GM12878 (cell line): ENCODE data around the gene ERLEC1. TPM values are rescaled to one million over a fixed set of nuclear protein-coding genes. Genes with fewer than 3 reads are reported as not detected.

Experiments used
- ATAC-seq: fragments of 200-7000 bp; cut with Tn5 transposase; 3 replicates; pipeline ENCODE4 v1.9.1; 2020; ENCODE audit warnings: mild to moderate bottlenecking, moderate library complexity
- BruUV-seq: library from RNA; stranded (reverse); fragments of 400-500 nt; replicated peaks from 2 replicates; lab custom pipeline; 2021; lab: Mats Ljungman, UMichigan
- CTCF ChIA-PET: fragments of 300-600 bp; sonication (Branson Sonifier 250); formaldehyde crosslinking; extraction: SDS; loops from one replicate; lab custom pipeline; 2021; ENCODE audit warnings: inconsistent platforms; lab: Yijun Ruan, JAX
- POLR2A ChIA-PET: fragments of 350-600 bp; formaldehyde crosslinking; extraction: SDS; loops from one replicate; lab custom pipeline; 2021; ENCODE audit warnings: inconsistent platforms; lab: Charles Lee
- RAD21 ChIA-PET: fragments of 300-600 bp; sonication (Branson Sonifier 250); formaldehyde crosslinking; loops from one replicate; lab custom pipeline; 2023; ENCODE audit warnings: antibody characterized with exemption; ENCODE audit not compliant: unreplicated experiment; lab: Charles Lee
- SMC1A ChIA-PET: fragments of 300-600 bp; sonication (Branson Sonifier 250); formaldehyde crosslinking; loops from one replicate; lab custom pipeline; 2023; ENCODE audit not compliant: unreplicated experiment, uncharacterized antibody; lab: Charles Lee
- DNase-seq: peaks from one replicate; pipeline ENCODE4 v3.0.0-alpha.2; 2011; ENCODE audit warnings: low read depth, low spot score
- FAIRE-seq: peaks from 3 replicates; lab custom pipeline; 2011; peaks lifted over from hg19 to GRCh38; lab: Jason Lieb, UNC
- H2AFZ ChIP-seq: 2 replicates; pipeline ENCODE4 v1.6.0; 2011; ENCODE audit warnings: low read depth, low read length, control low read depth; ENCODE audit not compliant: control insufficient read depth
- H3K27ac ChIP-seq: 2 replicates; pipeline ENCODE4 v1.5.1; 2011; ENCODE audit warnings: control low read depth; ENCODE audit not compliant: control insufficient read depth, insufficient read depth
- H3K27me3 ChIP-seq, 2 experiments: replicated peaks in 1 of 2; 2 replicates each; pipeline versions ENCODE4 v1.6.0 to v1.6.1; 2011; ENCODE audit warnings: low read length in 1 of 2; ENCODE audit not compliant: control insufficient read depth in 2 of 2, insufficient read depth in 2 of 2
- H3K36me3 ChIP-seq, 2 experiments: 2 replicates each; pipeline ENCODE4 v1.5.1; 2011; ENCODE audit warnings: low read length in 1 of 2; ENCODE audit not compliant: control insufficient read depth in 2 of 2, insufficient read depth in 2 of 2
- H3K4me1 ChIP-seq: 2 replicates; pipeline ENCODE4 v1.6.1; 2011; ENCODE audit warnings: mild to moderate bottlenecking, low read length, moderate library complexity, mixed read lengths; ENCODE audit not compliant: control insufficient read depth, insufficient read depth
- H3K4me2 ChIP-seq: 2 replicates; pipeline ENCODE4 v1.6.0; 2011; ENCODE audit warnings: control low read depth; ENCODE audit not compliant: control insufficient read depth, insufficient read depth
- H3K4me3 ChIP-seq: fragments of 200-600 bp; sonication (generic); 2 replicates; pipeline ENCODE4 v1.5.1; 2016
- H3K79me2 ChIP-seq: 2 replicates; pipeline ENCODE4 v1.6.0; 2011; ENCODE audit warnings: low read length; ENCODE audit not compliant: control insufficient read depth, insufficient read depth
- H3K9ac ChIP-seq: 2 replicates; pipeline ENCODE4 v1.8.0; 2011; ENCODE audit warnings: low read length, control low read depth, mixed read lengths; ENCODE audit not compliant: control insufficient read depth, insufficient read depth
- H3K9me3 ChIP-seq: replicated peaks from 3 replicates; pipeline ENCODE4 v1.5.1; 2011; ENCODE audit warnings: mild to moderate bottlenecking, low read length; ENCODE audit not compliant: control insufficient read depth, insufficient read depth
- H4K20me1 ChIP-seq: 2 replicates; pipeline ENCODE4 v1.6.0; 2011; ENCODE audit not compliant: control insufficient read depth, insufficient read depth
- CHD2 ChIP-seq: IDR thresholded peaks from 2 replicates; pipeline ENCODE4 v1.6.1; 2011; ENCODE audit warnings: low read depth, low read length, improper control_type of control experiment, borderline replicate concordance
- IKZF2 ChIP-seq, 2 experiments: fragments of 450-650 bp; IDR thresholded peaks; 2 replicates each; pipeline ENCODE4 v1.6.1; 2017; ENCODE audit warnings: mild to moderate bottlenecking in 2 of 2, moderate library complexity in 2 of 2
- LARP7 ChIP-seq: fragments of 450-650 bp; IDR thresholded peaks from 2 replicates; pipeline ENCODE4 v1.6.1; 2017; ENCODE audit warnings: mild to moderate bottlenecking
- MYB ChIP-seq: fragments of 150-350 bp; IDR thresholded peaks from 2 replicates; pipeline ENCODE4 v1.6.1; 2014; ENCODE audit warnings: mild to moderate bottlenecking, low read depth, low read length, borderline replicate concordance
- NR2C1 ChIP-seq: fragments of 450-650 bp; IDR thresholded peaks from 2 replicates; pipeline ENCODE4 v1.6.1; 2017; ENCODE audit warnings: antibody characterized with exemption, mild to moderate bottlenecking, moderate library complexity
- RELA ChIP-seq: fragments of 450-650 bp; IDR thresholded peaks from 2 replicates; pipeline ENCODE4 v1.8.0; 2014; ENCODE audit warnings: borderline replicate concordance; ENCODE audit not compliant: partially characterized antibody
- RELB ChIP-seq: fragments of 450-650 bp; IDR thresholded peaks from 2 replicates; pipeline ENCODE4 v1.6.1; 2017; ENCODE audit warnings: low read depth, mild to moderate bottlenecking, moderate library complexity
- WGBS: methylation state at CpG from one replicate; pipeline ENCODE4 v1.1.6; 2016; ENCODE audit warnings: low lambda C conversion rate; ENCODE audit not compliant: insufficient replicate concordance, insufficient coverage; ENCODE audit errors: missing lambda C conversion rate; 5-methylcytosine and 5-hydroxymethylcytosine counted together
- in situ Hi-C: fragments of 300-500 bp; cut with MboI; formaldehyde crosslinking; loops from 9 replicates; pipeline ENCODE4 v1.14.3; 2018; ENCODE audit warnings: mixed read lengths
- intact Hi-C: fragments of 100-400 bp; cut with micrococcal nuclease; formaldehyde crosslinking; loops from one replicate; pipeline ENCODE4 v1.14.2; 2022; ENCODE audit not compliant: unreplicated experiment
- polyA plus RNA-seq, 11 experiments: library from polyadenylated mRNA; depleted of rRNA in 4 of 11; unstranded in 6 of 11; stranded (reverse) in 5 of 11; fragments of >200 nt; fragmentation: Nextera tagmentation in 4 of 11; fragmentation: Illumina TruSeq in 1 of 11; extraction: Ambion mirVana in 4 of 11; extraction: Trizol in 1 of 11; gene quantifications; 1 replicate in 1 of 11; 2 replicates in 10 of 11; pipeline versions ENCODE4 v1.2.1 to v1.2.3, GENCODE V29; 2011 to 2016; ENCODE audit warnings: inconsistent platforms in 2 of 11, missing spikeins in 2 of 11, low read depth in 1 of 11
- total RNA-seq, 4 experiments: library from RNA; depleted of rRNA in 3 of 4; stranded (reverse); fragments of >200 nt in 3 of 4; fragmentation: Illumina TruSeq in 1 of 4; extraction: Trizol in 1 of 4; gene quantifications; 2 replicates each; pipeline versions ENCODE4 v1.2.1 to v1.2.3, GENCODE V29; 2013 to 2021
- TF ChIP-seq, protein P1 (sequence below): IDR thresholded peaks from 2 replicates; pipeline ENCODE4 v1.6.1; 2012; ENCODE audit warnings: improper control_type of control experiment, low read depth, low read length; ENCODE audit not compliant: insufficient replicate concordance
- TF ChIP-seq, protein P2 (sequence below): fragments of 450-650 bp; IDR thresholded peaks from 2 replicates; pipeline ENCODE4 v1.6.1; 2017; ENCODE audit warnings: borderline replicate concordance

ERLEC1 gene
- total and polyA plus RNA-seq, 10 of the 15 experiments (the other 5 are each of a cell fraction or from before 2014, with no cell fraction given), result 14.1 to 52.2 (median 30.0) TPM

- H3K9me3 ChIP-seq, result no peaks in the 10 kb centered on the region
- TF ChIP-seq MYB (no peak), IKZF2 (IDR thresholded peaks at IDR 0.05) (no peak), RELB (no peak), LARP7 (no peak), CHD2 (no peak), NR2C1 (no peak), RELA (no peak)
- TF ChIP-seq, protein P1, sequence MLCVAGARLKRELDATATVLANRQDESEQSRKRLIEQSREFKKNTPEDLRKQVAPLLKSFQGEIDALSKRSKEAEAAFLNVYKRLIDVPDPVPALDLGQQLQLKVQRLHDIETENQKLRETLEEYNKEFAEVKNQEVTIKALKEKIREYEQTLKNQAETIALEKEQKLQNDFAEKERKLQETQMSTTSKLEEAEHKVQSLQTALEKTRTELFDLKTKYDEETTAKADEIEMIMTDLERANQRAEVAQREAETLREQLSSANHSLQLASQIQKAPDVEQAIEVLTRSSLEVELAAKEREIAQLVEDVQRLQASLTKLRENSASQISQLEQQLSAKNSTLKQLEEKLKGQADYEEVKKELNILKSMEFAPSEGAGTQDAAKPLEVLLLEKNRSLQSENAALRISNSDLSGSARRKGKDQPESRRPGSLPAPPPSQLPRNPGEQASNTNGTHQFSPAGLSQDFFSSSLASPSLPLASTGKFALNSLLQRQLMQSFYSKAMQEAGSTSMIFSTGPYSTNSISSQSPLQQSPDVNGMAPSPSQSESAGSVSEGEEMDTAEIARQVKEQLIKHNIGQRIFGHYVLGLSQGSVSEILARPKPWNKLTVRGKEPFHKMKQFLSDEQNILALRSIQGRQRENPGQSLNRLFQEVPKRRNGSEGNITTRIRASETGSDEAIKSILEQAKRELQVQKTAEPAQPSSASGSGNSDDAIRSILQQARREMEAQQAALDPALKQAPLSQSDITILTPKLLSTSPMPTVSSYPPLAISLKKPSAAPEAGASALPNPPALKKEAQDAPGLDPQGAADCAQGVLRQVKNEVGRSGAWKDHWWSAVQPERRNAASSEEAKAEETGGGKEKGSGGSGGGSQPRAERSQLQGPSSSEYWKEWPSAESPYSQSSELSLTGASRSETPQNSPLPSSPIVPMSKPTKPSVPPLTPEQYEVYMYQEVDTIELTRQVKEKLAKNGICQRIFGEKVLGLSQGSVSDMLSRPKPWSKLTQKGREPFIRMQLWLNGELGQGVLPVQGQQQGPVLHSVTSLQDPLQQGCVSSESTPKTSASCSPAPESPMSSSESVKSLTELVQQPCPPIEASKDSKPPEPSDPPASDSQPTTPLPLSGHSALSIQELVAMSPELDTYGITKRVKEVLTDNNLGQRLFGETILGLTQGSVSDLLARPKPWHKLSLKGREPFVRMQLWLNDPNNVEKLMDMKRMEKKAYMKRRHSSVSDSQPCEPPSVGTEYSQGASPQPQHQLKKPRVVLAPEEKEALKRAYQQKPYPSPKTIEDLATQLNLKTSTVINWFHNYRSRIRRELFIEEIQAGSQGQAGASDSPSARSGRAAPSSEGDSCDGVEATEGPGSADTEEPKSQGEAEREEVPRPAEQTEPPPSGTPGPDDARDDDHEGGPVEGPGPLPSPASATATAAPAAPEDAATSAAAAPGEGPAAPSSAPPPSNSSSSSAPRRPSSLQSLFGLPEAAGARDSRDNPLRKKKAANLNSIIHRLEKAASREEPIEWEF, result no peak
- TF ChIP-seq, protein P2, sequence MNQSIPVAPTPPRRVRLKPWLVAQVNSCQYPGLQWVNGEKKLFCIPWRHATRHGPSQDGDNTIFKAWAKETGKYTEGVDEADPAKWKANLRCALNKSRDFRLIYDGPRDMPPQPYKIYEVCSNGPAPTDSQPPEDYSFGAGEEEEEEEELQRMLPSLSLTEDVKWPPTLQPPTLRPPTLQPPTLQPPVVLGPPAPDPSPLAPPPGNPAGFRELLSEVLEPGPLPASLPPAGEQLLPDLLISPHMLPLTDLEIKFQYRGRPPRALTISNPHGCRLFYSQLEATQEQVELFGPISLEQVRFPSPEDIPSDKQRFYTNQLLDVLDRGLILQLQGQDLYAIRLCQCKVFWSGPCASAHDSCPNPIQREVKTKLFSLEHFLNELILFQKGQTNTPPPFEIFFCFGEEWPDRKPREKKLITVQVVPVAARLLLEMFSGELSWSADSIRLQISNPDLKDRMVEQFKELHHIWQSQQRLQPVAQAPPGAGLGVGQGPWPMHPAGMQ, result no peak
- WGBS, result 88% methylated on average over 11 of the region's 11 CpGs
- intact Hi-C loops (no loop called here), in situ Hi-C loops (no loop called here)
- SMC1A ChIA-PET, result interaction anchor here (0.9 to 6.5 kb wide), 4 partner anchors 16 to 557 kb away, joined by 3 to 44 read pairs (median 3); partner anchors contain the start of genes CHAC2 and PSME4
- peak overlapping the region; percentile 90 for H3K4me2 ChIP-seq
- RAD21 ChIA-PET, result interaction anchor here (1.6 kb wide), 1 partner anchor 18 kb away, joined by 9 read pairs; the partner anchor contains the start of gene CHAC2
- no peaks in the 10 kb centered on the region for H3K27me3 ChIP-seq
- peaks cover 0 to 9% of the 10 kb centered on the region in 2 experiments; a peak in 2 of 4 replicates for H3K36me3 ChIP-seq
- no TSS peak for BruUV-seq
- POLR2A ChIA-PET, result interaction anchor here (6.6 kb wide), 1 partner anchor 18 kb away, joined by 37 read pairs; the partner anchor contains the start of gene CHAC2
- no peaks in the 10 kb centered on the region for H4K20me1 ChIP-seq
- CTCF ChIA-PET, result no interaction called here
- peak overlapping the region; percentile 92 for H3K9ac ChIP-seq
- peaks cover 83% of the 10 kb centered on the region for H3K79me2 ChIP-seq
- peak overlapping the region; percentile 97 for H3K4me3 ChIP-seq
- H2AFZ ChIP-seq, result no peak overlapping the region
- peak overlapping the region; percentile 86 for H3K27ac ChIP-seq
- 0 out of 2 replicates have a peak, but pooled peaks cover 2% of the 10 kb centered on the region for H3K4me1 ChIP-seq
- FAIRE-seq, result no peak
- no peak for ATAC-seq
- no peak for DNase-seq
These were observed 1.5 kb upstream of the ERLEC1 start for GRCh38 chr2:53785366-53785765.
